Hematopoietic multipotent progenitor cell treated with erythropoietin and hydrocortisone succinate and interleukin-3 and kit ligand, for 15 days (in vitro differentiated cells): Measurements from ENCODE around the gene SLC11A1.

Experiments
- DNase-seq: peaks from one replicate; pipeline ENCODE4 v3.0.0-alpha.2; 2015; ENCODE audit warnings: low spot score

Gene SLC11A1

DNA sequence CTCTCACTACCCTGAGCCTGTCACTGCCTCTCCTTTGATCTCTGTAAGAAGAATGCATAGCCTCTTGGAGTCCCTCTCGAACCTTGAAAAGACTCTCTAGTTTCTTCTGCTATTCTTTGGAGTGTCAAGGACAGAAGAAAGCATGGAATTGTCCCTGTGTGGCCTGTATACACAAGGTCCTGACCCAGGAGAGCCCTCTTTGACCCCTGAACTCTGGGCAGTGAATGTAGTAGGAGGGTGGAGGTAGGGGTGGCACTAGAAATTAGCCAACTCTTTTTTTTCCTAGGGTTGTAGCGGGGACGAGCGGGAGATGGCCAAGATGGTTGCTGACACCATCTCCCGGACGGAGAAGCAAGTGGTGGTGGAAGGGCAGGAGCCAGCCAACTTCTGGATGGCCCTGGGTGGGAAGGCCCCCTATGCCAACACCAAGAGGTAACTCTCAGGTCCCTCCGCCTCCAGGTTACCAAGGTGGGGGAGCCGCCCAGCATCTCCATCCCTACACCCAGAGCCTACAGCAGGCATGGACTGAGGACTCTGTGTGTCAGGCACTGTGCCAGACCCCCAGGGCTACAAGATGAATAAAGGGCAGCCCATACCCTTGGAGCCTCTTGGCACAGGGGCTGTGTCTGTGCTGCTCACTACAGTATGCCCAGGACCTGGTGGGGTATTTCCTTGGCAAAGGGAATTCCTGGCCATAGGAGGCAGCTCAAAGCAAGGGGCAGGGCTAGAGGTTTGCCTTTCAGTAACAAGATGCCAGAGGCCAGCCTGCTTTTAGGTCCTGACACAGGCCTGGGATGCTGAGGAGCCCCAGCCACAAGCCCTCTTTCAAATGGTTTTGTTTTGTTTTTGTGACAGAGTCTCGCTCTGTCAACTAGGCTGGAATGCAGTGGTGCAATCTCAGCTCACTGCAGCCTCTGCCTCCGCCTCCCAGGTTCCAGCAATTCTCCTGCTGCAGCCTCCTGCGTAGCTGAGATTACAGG lies 53.2 kb downstream of the SLC11A1 start:
- no peak for DNase-seq

DNA sequence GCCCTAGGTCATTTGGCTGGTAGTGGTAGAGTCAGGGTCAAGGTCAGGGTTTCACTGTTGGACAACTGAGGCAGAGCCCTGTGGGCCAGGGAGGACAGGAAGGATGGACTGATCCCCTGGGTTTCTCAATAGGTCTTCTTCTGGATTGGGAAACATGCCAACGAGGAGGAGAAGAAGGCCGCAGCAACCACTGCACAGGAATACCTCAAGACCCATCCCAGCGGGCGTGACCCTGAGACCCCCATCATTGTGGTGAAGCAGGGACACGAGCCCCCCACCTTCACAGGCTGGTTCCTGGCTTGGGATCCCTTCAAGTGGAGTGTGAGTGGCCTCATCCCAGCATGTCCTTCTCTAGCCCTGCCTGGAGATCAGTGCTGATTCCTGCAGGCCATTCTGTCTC lies 54.9 kb downstream of the SLC11A1 start:
- DNase-seq: no peak

- DNase-seq: no peak
These were observed 55.9 kb downstream of the SLC11A1 start for GRCh38 chr2:218437969-218438368.

DNA sequence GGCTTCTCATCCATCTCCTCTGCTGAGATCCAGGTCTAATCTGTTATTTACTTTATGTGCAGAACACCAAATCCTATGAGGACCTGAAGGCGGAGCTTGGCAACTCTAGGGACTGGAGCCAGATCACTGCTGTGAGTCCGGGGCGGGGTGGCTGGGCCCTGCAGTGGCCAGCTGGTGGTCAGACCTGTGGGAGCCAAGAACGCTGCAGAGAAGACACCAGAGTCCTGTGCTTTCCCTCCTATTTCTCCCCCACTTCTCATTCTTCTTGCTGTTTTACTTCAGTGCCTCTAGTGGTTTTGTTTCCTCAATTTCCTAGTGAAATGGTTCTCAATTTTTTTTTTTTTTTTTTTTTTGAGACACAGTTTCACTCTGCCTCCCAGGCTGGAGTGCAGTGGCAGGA lies 56.5 kb downstream of the SLC11A1 start:
- no peak for DNase-seq

- no peak for DNase-seq
These were observed 62.8 kb downstream of the SLC11A1 start for GRCh38 chr2:218444692-218445357.

DNA sequence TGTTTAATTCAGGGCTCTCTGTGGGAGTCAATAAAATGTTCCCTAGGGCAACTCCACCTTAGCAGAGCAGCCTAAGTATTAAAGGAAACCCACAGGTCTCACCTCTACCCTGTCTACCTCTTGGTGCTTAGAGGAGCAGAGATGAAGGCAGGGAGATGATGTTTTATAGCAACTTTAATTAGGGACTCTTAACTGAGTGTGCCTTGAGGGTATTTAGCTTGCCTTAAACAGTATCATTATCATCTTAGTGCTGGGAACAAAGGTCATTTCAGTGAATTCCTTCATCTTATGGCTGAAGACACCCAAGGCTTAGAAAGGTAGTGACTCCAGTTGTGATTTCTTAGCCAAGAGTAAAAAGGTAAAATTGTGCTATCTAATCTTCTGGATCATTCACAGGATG lies 63.5 kb downstream of the SLC11A1 start:
- DNase-seq: no peak
